Suprapubic skin (tissue), 4 donors: Measurements from ENCODE around the gene TNFRSF13B.

ENCODE experiments used
- CTCF ChIP-seq, 2 donors: fragments of 200-600 bp in 1 of 2; fragments of 450-650 bp in 1 of 2; sonication (generic) in 1 of 2; IDR thresholded peaks; one replicate each; pipeline ENCODE4 v1.5.1; 2016 to 2019; ENCODE audit warnings: antibody characterized with exemption in 2 of 2, mild to moderate bottlenecking in 1 of 2, moderate library complexity in 1 of 2
- EP300 ChIP-seq: sonication (generic); formaldehyde crosslinking; IDR thresholded peaks from one replicate; pipeline ENCODE4 v1.6.1; 2017; ENCODE audit warnings: antibody characterized with exemption
- POLR2A ChIP-seq, 2 donors: fragments of 450-650 bp; IDR thresholded peaks; one replicate each; pipeline ENCODE4 v1.6.1; 2017; ENCODE audit warnings: antibody characterized with exemption in 2 of 2, mild to moderate bottlenecking in 2 of 2, moderate library complexity in 2 of 2
- POLR2AphosphoS5 ChIP-seq, 3 donors: sonication (generic); formaldehyde crosslinking; IDR thresholded peaks; one replicate each; pipeline ENCODE4 v1.6.1; 2017; ENCODE audit warnings: antibody characterized with exemption in 3 of 3

GRCh38 chr17:16915752-16916556 is 56.0 kb downstream of the TNFRSF13B start:
- TF ChIP-seq CTCF (IDR thresholded peaks at IDR 0.05) (no peak), POLR2AphosphoS5 (IDR thresholded peaks at IDR 0.05) (no peak), POLR2A (IDR thresholded peaks at IDR 0.05) (no peak), EP300 (no peak)
